Lower lobe of right lung (tissue), 2 donors: ENCODE measurements around the gene GJD3. TPM values are rescaled to one million over a fixed set of nuclear protein-coding genes. Genes with fewer than 3 reads are reported as not detected.
A peak's percentile ranks its signal among the peaks of the same experiment; 100 is the strongest.
"Not testable (repeated sequence)": the region's sequence is repeated elsewhere in the genome, so short reads cannot be mapped to it uniquely, and the experiment has no call there.

Experiments used
- ATAC-seq, 2 donors: fragments of 200-7000 bp; cut with Tn5 transposase; one replicate each; pipeline ENCODE4 v1.9.1; 2020 to 2022; ENCODE audit warnings: mild to moderate bottlenecking in 2 of 2, moderate library complexity in 2 of 2
- DNase-seq: peaks from one replicate; pipeline ENCODE4 v3.0.0-alpha.2; 2020
- H3K27ac ChIP-seq: fragments of 200-600 bp; one replicate; pipeline ENCODE4 v1.8.0; 2022
- H3K27me3 ChIP-seq: fragments of 200-600 bp; one replicate; pipeline ENCODE4 v1.8.0; 2022; ENCODE audit warnings: low read depth
- H3K36me3 ChIP-seq: fragments of 200-600 bp; one replicate; pipeline ENCODE4 v1.8.0; 2022; ENCODE audit warnings: mild to moderate bottlenecking
- H3K4me1 ChIP-seq: fragments of 200-600 bp; one replicate; pipeline ENCODE4 v1.8.0; 2022
- H3K4me3 ChIP-seq: fragments of 200-600 bp; one replicate; pipeline ENCODE4 v1.8.0; 2022; ENCODE audit warnings: mild to moderate bottlenecking
- H3K9me3 ChIP-seq: fragments of 200-600 bp; one replicate; pipeline ENCODE4 v1.8.0; 2022
- CTCF ChIP-seq: fragments of 200-600 bp; IDR thresholded peaks from one replicate; pipeline ENCODE4 v1.8.0; 2022; ENCODE audit warnings: antibody characterized with exemption, mild to moderate bottlenecking
- intact Hi-C: fragments of 100-400 bp; cut with DNase I; formaldehyde crosslinking; loops from one replicate; pipeline ENCODE4 v1.11.0; 2022
- total RNA-seq: library from RNA; stranded (reverse); fragmentation: NEBNext Ultra II Directional; extraction: Animal tissue kit (Norgen Biotek cat#: 25700); gene quantifications from one replicate; pipeline ENCODE4 v1.2.1, GENCODE V29; 2021
- donor health status: DM: no; HTN: yes; CAD: no; lungs with severe emphysema.

The GJD3 gene
- total RNA-seq, 1 donor from 2014 or later: 3.1 TPM

GRCh38 chr17:40407460-40407859, 42.9 kb upstream of the GJD3 start:
- ATAC-seq: no peak

GRCh38 chr17:40404003-40404402, 39.5 kb upstream of the GJD3 start:
- intact Hi-C loops: no loop called here
- TF ChIP-seq CTCF: no peak
- Histone ChIP-seq H3K27me3 (no peaks in the 10 kb centered on the region), H3K36me3 (no peaks in the 10 kb centered on the region), H3K27ac (no peak overlapping the region), H3K4me3 (no peak overlapping the region), H3K9me3 (no peaks in the 10 kb centered on the region), H3K4me1 (no peaks in the 10 kb centered on the region)
- DNase-seq (no peak), ATAC-seq (no peak)

More at GRCh38 chr17:40407460-40407859, 42.9 kb upstream of the GJD3 start:
- Histone ChIP-seq H3K4me1 (no peaks in the 10 kb centered on the region), H3K36me3 (no peaks in the 10 kb centered on the region), H3K4me3 (no peak overlapping the region), H3K9me3 (no peaks in the 10 kb centered on the region), H3K27me3 (no peaks in the 10 kb centered on the region), H3K27ac (no peak overlapping the region)
- no peak for TF ChIP-seq CTCF
- intact Hi-C loops: no loop called here
- no peak for DNase-seq

- intact Hi-C loops: no loop called here
- ATAC-seq (no peak), DNase-seq (no peak)
- Histone ChIP-seq H3K9me3 (no peaks in the 10 kb centered on the region), H3K27ac (no peak overlapping the region), H3K36me3 (no peaks in the 10 kb centered on the region), H3K27me3 (no peaks in the 10 kb centered on the region), H3K4me1 (no peaks in the 10 kb centered on the region), H3K4me3 (no peak overlapping the region)
- TF ChIP-seq CTCF: no peak
These were observed 38.1 kb upstream of the GJD3 start for GRCh38 chr17:40402668-40403067.

GRCh38 chr17:40399185-40399584, 34.6 kb upstream of the GJD3 start:
- Histone ChIP-seq H3K4me1 (no peaks in the 10 kb centered on the region), H3K27me3 (no peaks in the 10 kb centered on the region), H3K9me3 (no peaks in the 10 kb centered on the region), H3K36me3 (no peaks in the 10 kb centered on the region), H3K27ac (no peak overlapping the region), H3K4me3 (no peak overlapping the region)
- TF ChIP-seq CTCF: peak; percentile 67
- DNase-seq (no peak), ATAC-seq (peak; percentile 60 to 71)
- intact Hi-C loops: no loop called here

GRCh38 chr17:40386555-40386954, 22.0 kb upstream of the GJD3 start:
- intact Hi-C loops, H3K27me3 ChIP-seq, H3K4me3 ChIP-seq, H3K36me3 ChIP-seq, DNase-seq, ATAC-seq, H3K27ac ChIP-seq, H3K4me1 ChIP-seq, H3K9me3 ChIP-seq: not testable (repeated sequence)

- no peaks in the 10 kb centered on the region for H3K4me1 ChIP-seq
- intact Hi-C loops: no loop called here
- H3K27me3 ChIP-seq: no peaks in the 10 kb centered on the region
These were observed 17.7 kb upstream of the GJD3 start for GRCh38 chr17:40382251-40382650.

More at GRCh38 chr17:40382251-40382650, 17.7 kb upstream of the GJD3 start:
- no peak overlapping the region for H3K27ac ChIP-seq
- H3K36me3 ChIP-seq: no peaks in the 10 kb centered on the region
- no peak overlapping the region for H3K4me3 ChIP-seq
- ATAC-seq (no peak), DNase-seq (no peak)
- H3K9me3 ChIP-seq: no peaks in the 10 kb centered on the region
- TF ChIP-seq CTCF: no peak
